Measurements from ENCODE around the gene IER3. TPM values are rescaled to one million over a fixed set of nuclear protein-coding genes. Genes with fewer than 3 reads are reported as not detected.
"Not testable (repeated sequence)": the region's sequence is repeated elsewhere in the genome, so short reads cannot be mapped to it uniquely, and the experiment has no call there.

The IER3 gene
- total RNA-seq, 2 donors from 2014 or later = 174 to 197 TPM

DNA sequence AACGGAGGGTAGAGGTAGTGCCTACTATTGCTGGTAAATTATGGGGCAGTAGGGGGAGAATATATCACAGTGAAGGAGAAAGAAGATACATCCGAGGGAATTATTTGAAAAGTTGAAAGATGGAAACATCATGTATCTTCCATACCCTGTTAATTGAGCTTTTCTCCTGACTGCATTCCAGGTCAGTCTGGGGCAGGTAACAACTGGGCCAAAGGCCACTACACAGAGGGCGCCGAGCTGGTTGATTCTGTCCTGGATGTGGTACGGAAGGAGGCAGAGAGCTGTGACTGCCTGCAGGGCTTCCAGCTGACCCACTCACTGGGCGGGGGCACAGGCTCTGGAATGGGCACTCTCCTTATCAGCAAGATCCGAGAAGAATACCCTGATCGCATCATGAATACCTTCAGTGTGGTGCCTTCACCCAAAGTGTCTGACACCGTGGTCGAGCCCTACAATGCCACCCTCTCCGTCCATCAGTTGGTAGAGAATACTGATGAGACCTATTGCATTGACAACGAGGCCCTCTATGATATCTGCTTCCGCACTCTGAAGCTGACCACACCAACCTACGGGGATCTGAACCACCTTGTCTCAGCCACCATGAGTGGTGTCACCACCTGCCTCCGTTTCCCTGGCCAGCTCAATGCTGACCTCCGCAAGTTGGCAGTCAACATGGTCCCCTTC is 21.0 kb downstream of the IER3 start:
- H3K4me1 Mint-ChIP-seq (ENCODE audit: low read depth) = peaks cover 53% of the 10 kb centered on the region

DNA sequence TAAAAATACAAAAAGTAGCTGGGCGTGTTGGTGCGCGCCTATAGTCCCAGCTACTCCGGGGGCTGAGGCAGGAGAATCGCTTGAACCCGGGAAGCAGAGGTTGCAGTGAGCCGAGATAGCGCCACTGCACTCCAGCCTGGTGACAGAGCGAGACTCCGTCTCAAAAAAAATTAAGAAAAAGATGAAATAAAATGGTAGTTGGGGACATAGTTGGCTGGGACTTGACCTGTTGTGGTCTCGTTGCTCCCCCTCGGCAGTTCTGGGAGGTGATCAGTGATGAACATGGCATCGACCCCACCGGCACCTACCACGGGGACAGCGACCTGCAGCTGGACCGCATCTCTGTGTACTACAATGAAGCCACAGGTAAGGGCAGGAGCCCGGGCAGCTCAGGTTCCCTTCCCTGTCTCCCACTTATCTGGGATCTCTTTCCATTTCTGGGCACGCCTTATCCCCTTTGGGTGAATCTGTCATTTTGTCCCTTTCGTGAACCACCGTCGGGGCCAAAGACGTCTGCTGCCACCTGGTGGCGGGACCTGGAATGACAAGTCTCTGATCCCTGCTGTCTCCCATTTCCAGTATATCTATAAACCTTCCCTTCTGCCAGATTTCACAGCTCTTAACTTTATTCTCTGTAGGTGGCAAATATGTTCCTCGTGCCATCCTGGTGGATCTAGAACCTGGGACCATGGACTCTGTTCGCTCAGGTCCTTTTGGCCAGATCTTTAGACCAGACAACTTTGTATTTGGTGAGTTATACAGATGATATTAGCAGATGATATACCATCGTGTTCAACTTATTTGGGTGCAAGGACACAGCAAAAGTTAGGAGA is 21.9 kb downstream of the IER3 start:
- peak; percentile 81 to 88 for DNase-seq
- H3K27me3 Mint-ChIP-seq (ENCODE audit: low read depth) = no peaks in the 10 kb centered on the region
- peaks cover 28 to 50% of the 10 kb centered on the region in 2 donors for H3K36me3 Mint-ChIP-seq (ENCODE audit: insufficient read depth in 2 of 2)

More for the DNA sequence above, 21.0 kb downstream of the IER3 start:
- not testable (repeated sequence) for ATAC-seq (replicated peaks in 1 of 2); DNase-seq; H3K27me3 Mint-ChIP-seq (ENCODE audit: low read depth); H3K9me3 Mint-ChIP-seq
- peak overlapping the region; percentile 99 for H3K27ac Mint-ChIP-seq
- H3K36me3 Mint-ChIP-seq (ENCODE audit: insufficient read depth in 2 of 2) = peaks cover 28 to 48% of the 10 kb centered on the region in 2 donors
- peak overlapping the region; percentile 94 to 96 for H3K4me3 Mint-ChIP-seq

DNA sequence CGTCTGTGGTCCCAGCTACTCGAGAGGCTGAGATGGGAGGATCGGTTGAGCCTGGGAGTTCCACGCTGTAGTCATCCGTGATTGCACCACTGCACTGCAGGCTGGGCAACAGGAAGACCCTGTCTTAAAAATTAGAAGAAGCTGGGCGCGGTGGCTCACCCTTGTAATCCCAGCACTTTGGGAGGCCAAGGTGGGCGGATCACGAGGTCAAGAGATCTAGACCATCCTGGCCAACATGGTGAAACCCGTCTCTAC is 22.4 kb downstream of the IER3 start:
- Mint-ChIP-seq H3K36me3 (ENCODE audit: insufficient read depth in 2 of 2) (peaks cover 28 to 53% of the 10 kb centered on the region in 2 donors), H3K4me3 (peak overlapping the region; percentile 94 to 96), H3K27ac (peak overlapping the region; percentile 99), H3K4me1 (ENCODE audit: low read depth) (peaks cover 59% of the 10 kb centered on the region)
- H3K27me3 Mint-ChIP-seq (ENCODE audit: low read depth); ATAC-seq (replicated peaks in 1 of 2); H3K9me3 Mint-ChIP-seq: not testable (repeated sequence)
- DNase-seq = peak in 1 of 2 donors; percentile 19

More for the DNA sequence above, 21.9 kb downstream of the IER3 start:
- peak overlapping the region; percentile 99 for H3K27ac Mint-ChIP-seq
- no peaks in the 10 kb centered on the region for H3K9me3 Mint-ChIP-seq
- peaks cover 55% of the 10 kb centered on the region for H3K4me1 Mint-ChIP-seq (ENCODE audit: low read depth)
- peak overlapping the region; percentile 94 to 96 for H3K4me3 Mint-ChIP-seq
- no peak for ATAC-seq (replicated peaks in 1 of 2)

DNA sequence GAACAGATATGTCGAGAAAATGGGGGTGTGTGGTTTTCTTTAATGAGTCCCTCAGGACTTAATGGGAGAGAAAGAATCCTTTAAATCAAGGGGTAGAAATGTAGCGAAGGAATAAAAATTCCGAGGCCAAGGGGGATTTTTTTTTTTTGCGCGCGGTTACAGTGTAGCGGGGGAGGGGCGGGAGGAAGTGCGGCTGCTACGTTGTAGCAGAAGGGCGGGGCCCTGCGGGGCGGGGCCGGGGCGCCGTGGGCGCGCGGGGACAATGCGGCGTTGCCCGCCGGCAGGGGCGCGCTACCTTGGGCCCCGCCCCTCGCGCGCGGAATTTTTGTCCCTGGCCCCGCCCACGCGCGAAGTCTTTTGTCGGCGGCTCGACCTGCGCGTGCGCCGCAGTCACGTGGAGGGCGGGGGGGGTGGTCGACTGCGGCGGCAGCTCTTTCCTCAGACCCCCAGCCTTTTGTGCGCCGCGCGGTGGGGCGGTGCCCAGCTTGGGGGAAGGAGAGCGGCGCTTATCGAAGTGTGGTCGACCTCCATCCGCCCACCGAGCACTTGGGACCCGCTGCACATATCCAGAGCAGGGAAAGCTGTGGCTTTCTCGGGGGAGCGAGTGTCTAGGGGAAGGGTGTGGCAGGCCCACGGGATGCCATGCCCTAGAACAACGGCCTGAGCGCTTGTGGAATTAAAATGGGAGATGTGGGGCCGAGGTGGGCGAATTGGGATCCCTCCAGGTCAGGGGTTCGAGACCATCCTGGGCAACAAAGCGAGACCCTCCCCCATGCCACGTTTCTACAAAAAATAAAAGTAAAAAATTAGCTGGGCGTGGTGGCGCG is 22.9 kb downstream of the IER3 start:
- DNase-seq (peak; percentile 96 to 98), ATAC-seq (replicated peaks in 1 of 2) (peak; percentile 34 to 37)
- peaks cover 64% of the 10 kb centered on the region for H3K4me1 Mint-ChIP-seq (ENCODE audit: low read depth)
- no peaks in the 10 kb centered on the region for H3K9me3 Mint-ChIP-seq
- H3K27me3 Mint-ChIP-seq (ENCODE audit: low read depth) = no peaks in the 10 kb centered on the region
- H3K36me3 Mint-ChIP-seq (ENCODE audit: insufficient read depth in 2 of 2) = peaks cover 32 to 58% of the 10 kb centered on the region in 2 donors
- peak overlapping the region; percentile 99 for H3K27ac Mint-ChIP-seq
- peak overlapping the region; percentile 94 to 96 for H3K4me3 Mint-ChIP-seq

DNA sequence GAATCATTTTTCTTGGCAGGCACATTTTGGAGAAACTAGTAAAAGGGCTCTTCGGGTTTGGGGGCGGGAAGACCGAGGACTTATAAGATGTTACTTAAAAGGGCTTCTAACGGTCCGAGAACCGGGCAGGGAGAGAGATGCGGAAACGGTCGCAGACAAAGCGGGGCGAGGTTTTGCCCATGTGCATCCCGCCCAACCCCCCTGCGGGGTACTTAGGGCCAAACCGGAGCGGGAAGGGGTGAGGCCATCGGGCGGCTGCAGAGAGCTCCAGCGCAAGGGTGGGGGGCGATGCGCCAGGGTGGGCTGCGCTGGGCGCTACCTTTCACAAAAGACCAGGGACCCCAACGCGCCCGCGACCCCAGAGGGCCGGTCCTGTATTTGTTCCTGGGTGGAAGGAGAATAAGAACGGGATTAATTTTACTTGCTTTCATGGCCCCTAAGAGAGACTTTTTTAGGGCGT is 23.6 kb downstream of the IER3 start:
- no peaks in the 10 kb centered on the region for H3K9me3 Mint-ChIP-seq
- ATAC-seq (replicated peaks in 1 of 2) = no peak
- no peaks in the 10 kb centered on the region for H3K27me3 Mint-ChIP-seq (ENCODE audit: low read depth)
- H3K4me1 Mint-ChIP-seq (ENCODE audit: low read depth) = peaks cover 71% of the 10 kb centered on the region
- peak overlapping the region; percentile 94 to 96 for H3K4me3 Mint-ChIP-seq
- peaks cover 33 to 64% of the 10 kb centered on the region in 2 donors for H3K36me3 Mint-ChIP-seq (ENCODE audit: insufficient read depth in 2 of 2)
- H3K27ac Mint-ChIP-seq = peak overlapping the region; percentile 99
- DNase-seq = peak; percentile 77 to 78

DNA sequence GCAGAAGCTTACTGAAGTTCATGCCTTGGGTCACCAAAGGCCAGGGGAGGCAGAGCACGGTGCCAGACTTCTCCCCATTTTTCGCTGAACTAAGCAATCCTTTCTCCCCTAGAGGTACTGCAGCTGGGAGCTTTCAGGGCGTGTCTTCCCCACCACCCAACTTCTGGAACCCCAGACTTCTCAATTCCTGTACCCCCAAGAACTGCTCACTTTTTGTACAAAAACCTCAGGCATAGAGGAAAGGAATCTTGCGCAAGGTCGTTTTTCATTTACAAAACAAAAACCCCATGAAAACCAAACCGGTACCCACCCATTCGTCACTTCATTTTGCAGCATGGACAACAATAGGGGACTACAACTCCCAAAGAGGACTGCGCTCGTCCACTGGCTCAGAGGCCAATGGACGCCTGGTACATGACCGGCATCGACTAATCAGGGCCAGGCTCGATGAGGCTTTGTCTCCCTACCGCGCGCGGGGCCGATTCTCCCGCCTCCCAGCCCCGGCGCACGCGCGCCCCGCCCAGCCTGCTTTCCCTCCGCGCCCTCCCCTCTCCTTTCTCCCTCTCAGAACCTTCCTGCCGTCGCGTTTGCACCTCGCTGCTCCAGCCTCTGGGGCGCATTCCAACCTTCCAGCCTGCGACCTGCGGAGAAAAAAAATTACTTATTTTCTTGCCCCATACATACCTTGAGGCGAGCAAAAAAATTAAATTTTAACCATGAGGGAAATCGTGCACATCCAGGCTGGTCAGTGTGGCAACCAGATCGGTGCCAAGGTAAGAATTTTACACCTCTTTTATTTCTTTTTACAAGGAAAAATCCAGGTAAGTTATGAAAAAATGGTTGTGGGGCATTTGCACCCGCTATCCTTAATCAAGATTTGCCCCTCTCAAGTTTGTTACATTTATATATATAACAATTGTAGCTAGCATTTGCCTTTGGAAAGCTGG is 24.3 kb downstream of the IER3 start, which contains the start of gene TUBB:
TSS of gene TUBB (plus strand) at position 562 of the 947 bp plus-strand sequence. CDS start at position 717, 155 bp downstream.
- peak; percentile 95 to 97 for DNase-seq
- peak; percentile 68 to 69 for ATAC-seq (replicated peaks in 1 of 2)
- Mint-ChIP-seq H3K4me1 (ENCODE audit: low read depth) (peaks cover 75% of the 10 kb centered on the region), H3K4me3 (peak within 1 kb of the TSS; percentile 94 to 96), H3K27me3 (ENCODE audit: low read depth) (no peaks in the 10 kb centered on the region), H3K36me3 (ENCODE audit: insufficient read depth in 2 of 2) (peaks cover 33 to 63% of the 10 kb centered on the region in 2 donors), H3K27ac (peak within 1 kb of the TSS; percentile 99), H3K9me3 (no peaks in the 10 kb centered on the region)

DNA sequence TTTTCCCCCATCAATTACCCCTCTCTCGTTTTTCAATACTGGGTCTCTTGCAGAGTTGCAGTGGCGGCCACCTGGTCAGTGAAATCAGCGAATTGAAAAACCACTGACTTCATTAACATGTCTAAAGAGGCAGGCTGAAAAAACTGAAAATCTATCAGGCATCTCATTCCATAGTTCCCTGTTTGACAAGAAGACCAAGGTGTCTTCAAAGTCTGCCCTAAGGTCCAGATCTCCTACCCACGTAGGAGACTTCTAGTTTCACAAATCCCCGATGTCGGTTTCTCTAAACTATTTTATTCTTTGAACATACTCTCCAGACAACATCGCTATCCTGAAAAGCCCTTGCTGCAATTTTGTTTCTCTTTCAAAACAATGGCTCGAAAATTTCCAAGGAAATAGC is 25.0 kb downstream of the IER3 start:
- no peaks in the 10 kb centered on the region for H3K9me3 Mint-ChIP-seq
- peak overlapping the region; percentile 99 for H3K27ac Mint-ChIP-seq
- H3K4me3 Mint-ChIP-seq = peak overlapping the region; percentile 94 to 96
- no peak for ATAC-seq (replicated peaks in 1 of 2)
- H3K36me3 Mint-ChIP-seq (ENCODE audit: insufficient read depth in 2 of 2) = peaks cover 32 to 62% of the 10 kb centered on the region in 2 donors
- no peaks in the 10 kb centered on the region for H3K27me3 Mint-ChIP-seq (ENCODE audit: low read depth)
- DNase-seq = no peak
- peaks cover 73% of the 10 kb centered on the region for H3K4me1 Mint-ChIP-seq (ENCODE audit: low read depth)

DNA sequence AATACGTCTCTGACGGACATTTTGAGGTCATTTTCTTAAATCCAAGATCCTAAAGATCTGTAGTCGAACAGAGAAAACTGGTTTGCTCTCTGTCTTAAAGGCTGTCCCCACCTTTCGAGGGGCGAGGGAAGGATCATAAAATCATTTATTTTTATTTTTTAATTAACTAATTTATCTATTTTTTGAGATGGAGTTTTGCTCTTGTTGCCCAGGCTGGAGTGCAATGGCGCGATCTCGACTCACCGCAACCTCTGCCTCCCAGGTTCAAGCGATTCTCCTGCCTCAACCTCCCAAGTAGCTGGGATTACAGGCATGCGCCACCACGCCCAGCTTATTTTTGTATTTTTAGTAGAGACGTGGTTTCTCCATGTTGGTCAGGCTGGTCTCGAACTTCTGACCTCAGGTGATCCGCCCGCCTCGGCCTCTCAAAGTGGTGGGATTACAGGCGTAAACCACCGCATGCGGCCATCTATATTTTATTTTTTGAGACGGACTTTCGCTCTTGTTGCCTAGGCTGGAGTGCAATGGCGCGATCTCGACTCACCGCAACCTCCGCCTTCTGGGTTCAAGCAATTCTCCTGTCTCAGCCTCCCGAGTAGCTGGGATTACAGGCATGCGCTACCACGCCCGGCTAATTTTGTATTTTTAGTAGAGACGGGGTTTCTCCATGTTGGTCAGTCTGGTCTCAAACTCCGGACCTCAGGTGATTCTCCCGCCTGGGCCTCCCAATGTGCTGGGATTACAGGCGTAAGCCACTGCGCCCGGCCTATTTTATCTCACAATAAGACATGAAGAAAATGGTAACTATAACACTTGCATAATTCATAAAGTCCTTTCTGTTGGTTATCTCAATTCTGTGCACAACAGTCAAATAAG is 26.3 kb downstream of the IER3 start:
- peaks cover 67% of the 10 kb centered on the region for H3K4me1 Mint-ChIP-seq (ENCODE audit: low read depth)
- H3K4me3 Mint-ChIP-seq = peak overlapping the region; percentile 94 to 96
- not testable (repeated sequence) for DNase-seq

DNA sequence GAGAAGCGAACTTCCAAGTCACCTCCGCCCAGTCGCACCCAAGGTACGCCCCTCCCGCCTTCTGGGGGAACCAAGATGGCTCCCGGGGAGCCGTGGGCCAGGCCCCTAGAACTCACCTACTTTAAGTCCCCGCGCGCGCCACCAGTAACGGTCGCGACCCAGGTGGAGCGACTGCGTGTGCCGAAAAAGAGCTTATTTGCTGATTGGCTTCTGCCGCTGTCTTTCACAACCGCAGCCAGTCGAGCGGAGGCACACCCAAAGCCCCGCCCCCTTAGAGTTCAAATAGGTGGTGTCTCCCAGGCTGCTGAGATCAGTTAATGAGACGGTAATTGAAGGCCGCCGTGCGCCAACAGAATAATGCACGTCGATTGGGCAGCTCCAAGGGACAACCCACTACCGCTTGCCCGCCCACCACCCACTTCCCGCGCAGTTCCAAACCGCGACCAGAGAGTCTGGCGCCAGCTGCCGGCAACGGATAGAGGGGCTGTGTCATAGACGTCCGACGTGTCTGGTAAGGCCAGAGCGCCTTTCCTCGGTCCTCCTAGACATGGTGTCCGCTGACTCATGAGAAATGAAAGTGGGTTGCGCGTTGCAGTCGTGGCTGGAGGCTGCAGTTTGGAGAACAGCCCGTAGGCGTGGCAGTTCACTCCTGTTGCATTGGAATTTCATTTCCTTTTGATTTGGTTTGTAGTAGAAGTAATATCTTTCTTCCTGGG is 27.1 kb downstream of the IER3 start, which contains the start of gene MDC1:
TSS of gene MDC1 (minus strand) at position 153 of the 716 bp plus-strand sequence. CDS start 2,106 bp downstream, outside the sequence.
- ATAC-seq (replicated peaks in 1 of 2) (peak; percentile 78 to 80), DNase-seq (peak; percentile 99)
- Mint-ChIP-seq H3K36me3 (ENCODE audit: insufficient read depth in 2 of 2) (peaks cover 28 to 60% of the 10 kb centered on the region in 2 donors), H3K4me3 (peak within 1 kb of the TSS; percentile 94 to 96), H3K27ac (peak within 1 kb of the TSS; percentile 98), H3K4me1 (ENCODE audit: low read depth) (peaks cover 67% of the 10 kb centered on the region), H3K27me3 (ENCODE audit: low read depth) (no peaks in the 10 kb centered on the region), H3K9me3 (no peaks in the 10 kb centered on the region)

More for the DNA sequence above, 26.3 kb downstream of the IER3 start:
- not testable (repeated sequence) for H3K27me3 Mint-ChIP-seq (ENCODE audit: low read depth); ATAC-seq (replicated peaks in 1 of 2); H3K9me3 Mint-ChIP-seq
- H3K27ac Mint-ChIP-seq = peak overlapping the region; percentile 99
- peaks cover 29 to 60% of the 10 kb centered on the region in 2 donors for H3K36me3 Mint-ChIP-seq (ENCODE audit: insufficient read depth in 2 of 2)

DNA sequence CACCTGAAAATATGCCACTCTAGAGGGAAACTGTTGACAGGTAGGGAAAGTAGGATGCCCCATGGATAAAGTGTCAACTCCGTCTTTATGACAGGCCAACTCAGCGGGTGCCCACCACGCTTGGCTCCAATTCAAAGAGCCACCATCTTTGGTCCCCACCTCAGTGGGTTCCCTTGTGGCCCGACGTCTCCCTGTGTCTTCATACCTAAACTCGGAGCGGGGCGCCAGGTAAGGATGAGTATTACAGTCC is 27.5 kb downstream of the IER3 start:
- Mint-ChIP-seq H3K27me3 (ENCODE audit: low read depth) (no peaks in the 10 kb centered on the region), H3K36me3 (ENCODE audit: insufficient read depth in 2 of 2) (peaks cover 28 to 60% of the 10 kb centered on the region in 2 donors), H3K4me1 (ENCODE audit: low read depth) (peaks cover 68% of the 10 kb centered on the region), H3K4me3 (peak overlapping the region; percentile 94 to 96), H3K27ac (peak overlapping the region; percentile 98), H3K9me3 (no peaks in the 10 kb centered on the region)
- ATAC-seq (replicated peaks in 1 of 2) = no peak
- no peak for DNase-seq

DNA sequence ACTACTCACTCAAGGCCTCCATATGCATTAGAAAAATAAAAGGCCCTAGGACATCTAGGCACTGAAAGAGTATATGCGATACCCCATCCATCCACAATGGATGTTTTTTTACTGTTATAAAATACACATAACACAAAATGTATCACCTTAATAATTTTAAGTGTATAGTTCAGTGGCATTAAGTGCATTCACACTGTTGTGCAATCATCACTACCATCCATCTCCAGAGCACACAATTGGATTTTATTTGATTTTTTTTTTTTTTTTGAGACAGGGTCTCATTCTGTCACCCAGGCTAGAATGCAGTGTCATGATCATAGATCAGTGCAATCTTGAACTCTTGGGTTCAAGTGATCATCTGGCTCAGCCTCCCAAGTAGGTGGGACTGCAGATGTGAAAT is 30.1 kb downstream of the IER3 start:
- Mint-ChIP-seq H3K27me3 (ENCODE audit: low read depth) (no peaks in the 10 kb centered on the region), H3K36me3 (ENCODE audit: insufficient read depth in 2 of 2) (peaks cover 22 to 59% of the 10 kb centered on the region in 2 donors), H3K4me1 (ENCODE audit: low read depth) (peaks cover 71% of the 10 kb centered on the region), H3K4me3 (no peak overlapping the region), H3K9me3 (no peaks in the 10 kb centered on the region), H3K27ac (no peak overlapping the region)
- ATAC-seq (replicated peaks in 1 of 2) (no peak), DNase-seq (no peak)
